Kasumi-1 (cell line): ENCODE measurements around the gene CD34.
"Not testable (repeated sequence)": the region's sequence is repeated elsewhere in the genome, so short reads cannot be mapped to it uniquely, and the experiment has no call there.

Experiments used
- DNase-seq, 2 experiments: peaks; one replicate each; lab custom pipeline; 2025; lab: John Stamatoyannopoulos, UW

The CD34 gene

GRCh38 chr1:207898260-207898659, 12.7 kb downstream of the CD34 start:
- no peak for DNase-seq

- peak; percentile 39 to 48 for DNase-seq
These were observed 13.7 kb downstream of the CD34 start for GRCh38 chr1:207897188-207897587.

- DNase-seq: no peak
These were observed 14.4 kb downstream of the CD34 start for GRCh38 chr1:207896547-207896946.

GRCh38 chr1:207894704-207895103, 16.2 kb downstream of the CD34 start:
- no peak for DNase-seq

GRCh38 chr1:207893737-207894582, 17.0 kb downstream of the CD34 start:
- no peak for DNase-seq

GRCh38 chr1:207892764-207893163, 18.2 kb downstream of the CD34 start:
- DNase-seq: no peak

- no peak for DNase-seq
These were observed 19.8 kb downstream of the CD34 start for GRCh38 chr1:207891148-207891547.

- DNase-seq: peak; percentile 96 to 97
These were observed 20.7 kb downstream of the CD34 start for GRCh38 chr1:207890136-207890738.

GRCh38 chr1:207888652-207889051, 22.3 kb downstream of the CD34 start:
- no peak for DNase-seq

GRCh38 chr1:207887542-207888201, 23.3 kb downstream of the CD34 start:
- no peak for DNase-seq

- no peak for DNase-seq
These were observed 24.7 kb downstream of the CD34 start for GRCh38 chr1:207886227-207886626.

- DNase-seq: peak; percentile 72 to 85
These were observed 25.5 kb downstream of the CD34 start for GRCh38 chr1:207885129-207886032.

- DNase-seq: no peak
These were observed 26.5 kb downstream of the CD34 start for GRCh38 chr1:207884266-207885029.

- no peak for DNase-seq
These were observed 27.2 kb downstream of the CD34 start for GRCh38 chr1:207883660-207884250.

GRCh38 chr1:207883104-207883651, 27.7 kb downstream of the CD34 start:
- no peak for DNase-seq

GRCh38 chr1:207882692-207883091, 28.2 kb downstream of the CD34 start:
- DNase-seq: no peak

- no peak for DNase-seq
These were observed 32.0 kb downstream of the CD34 start for GRCh38 chr1:207878939-207879338.

- DNase-seq: not testable (repeated sequence)
These were observed 33.0 kb downstream of the CD34 start for GRCh38 chr1:207877914-207878313.

GRCh38 chr1:207876131-207876530, 34.8 kb downstream of the CD34 start:
- DNase-seq: peak; percentile 26 to 41

- no peak for DNase-seq
These were observed 35.4 kb downstream of the CD34 start for GRCh38 chr1:207875532-207875931.
